ENCODE results near the gene GALNT9.

Gene GALNT9

DNA sequence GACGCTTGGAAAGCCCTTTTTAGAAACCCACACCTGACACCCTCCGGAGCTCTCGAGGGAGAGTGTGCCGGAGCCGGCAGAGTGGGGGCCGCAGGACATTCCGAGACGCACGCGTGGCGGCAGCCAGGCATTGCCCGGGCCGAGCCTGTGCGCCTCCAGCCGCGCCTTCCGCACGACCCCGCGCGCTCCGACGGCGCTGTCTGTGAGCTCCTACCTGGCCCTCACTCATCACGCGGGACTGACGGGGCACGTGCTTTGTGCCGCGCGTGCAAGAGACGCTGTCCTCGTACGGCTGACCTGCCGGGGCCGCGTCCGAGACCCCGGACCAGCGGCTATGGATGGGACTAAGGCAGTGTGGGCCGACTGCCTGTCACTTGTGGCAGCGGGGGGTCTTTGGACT is 5.2 kb downstream of the GALNT9 start:
- Histone ChIP-seq H3K4me2 (ENCODE audit: insufficient read depth, low read length) (no peak overlapping the region), H3K27me3 (ENCODE audit: insufficient read depth, low read length, poor library complexity) (peaks cover 14% of the 10 kb centered on the region), H3K9ac (ENCODE audit: low read depth, low read length) (no peak overlapping the region), H3K9me3 (ENCODE audit: insufficient read depth, low read length, severe bottlenecking) (no peaks in the 10 kb centered on the region), H3K4me3 (ENCODE audit: low read depth in 1 of 2, low read length in 2 of 2) (no peak overlapping the region), H3K79me2 (ENCODE audit: insufficient read depth, low read length) (no peaks in the 10 kb centered on the region), H3K36me3 (ENCODE audit: insufficient read depth, low read length) (no peaks in the 10 kb centered on the region), H4K20me1 (ENCODE audit: insufficient read depth, low read length) (no peaks in the 10 kb centered on the region; the same call in 1 of the 2 replicates), H2AFZ (ENCODE audit: low read depth, low read length) (no peak overlapping the region), H3K27ac (ENCODE audit: low read length) (no peak overlapping the region), H3K4me1 (ENCODE audit: insufficient read depth, low read length) (peaks cover 18% of the 10 kb centered on the region)
- no peak for TF ChIP-seq EZH2 (IDR thresholded peaks at IDR 0.05; ENCODE audit: borderline replicate concordance, low read depth, low read length, severe bottlenecking)
- TF ChIP-seq, protein P1, sequence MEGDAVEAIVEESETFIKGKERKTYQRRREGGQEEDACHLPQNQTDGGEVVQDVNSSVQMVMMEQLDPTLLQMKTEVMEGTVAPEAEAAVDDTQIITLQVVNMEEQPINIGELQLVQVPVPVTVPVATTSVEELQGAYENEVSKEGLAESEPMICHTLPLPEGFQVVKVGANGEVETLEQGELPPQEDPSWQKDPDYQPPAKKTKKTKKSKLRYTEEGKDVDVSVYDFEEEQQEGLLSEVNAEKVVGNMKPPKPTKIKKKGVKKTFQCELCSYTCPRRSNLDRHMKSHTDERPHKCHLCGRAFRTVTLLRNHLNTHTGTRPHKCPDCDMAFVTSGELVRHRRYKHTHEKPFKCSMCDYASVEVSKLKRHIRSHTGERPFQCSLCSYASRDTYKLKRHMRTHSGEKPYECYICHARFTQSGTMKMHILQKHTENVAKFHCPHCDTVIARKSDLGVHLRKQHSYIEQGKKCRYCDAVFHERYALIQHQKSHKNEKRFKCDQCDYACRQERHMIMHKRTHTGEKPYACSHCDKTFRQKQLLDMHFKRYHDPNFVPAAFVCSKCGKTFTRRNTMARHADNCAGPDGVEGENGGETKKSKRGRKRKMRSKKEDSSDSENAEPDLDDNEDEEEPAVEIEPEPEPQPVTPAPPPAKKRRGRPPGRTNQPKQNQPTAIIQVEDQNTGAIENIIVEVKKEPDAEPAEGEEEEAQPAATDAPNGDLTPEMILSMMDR (IDR thresholded peaks at IDR 0.05; ENCODE audit: borderline replicate concordance, extremely low read depth, low read length, poor library complexity, severe bottlenecking) = no peak
- DNase-seq (no peak), ATAC-seq (ENCODE audit: insufficient read depth, low read depth) (no peak)

DNA sequence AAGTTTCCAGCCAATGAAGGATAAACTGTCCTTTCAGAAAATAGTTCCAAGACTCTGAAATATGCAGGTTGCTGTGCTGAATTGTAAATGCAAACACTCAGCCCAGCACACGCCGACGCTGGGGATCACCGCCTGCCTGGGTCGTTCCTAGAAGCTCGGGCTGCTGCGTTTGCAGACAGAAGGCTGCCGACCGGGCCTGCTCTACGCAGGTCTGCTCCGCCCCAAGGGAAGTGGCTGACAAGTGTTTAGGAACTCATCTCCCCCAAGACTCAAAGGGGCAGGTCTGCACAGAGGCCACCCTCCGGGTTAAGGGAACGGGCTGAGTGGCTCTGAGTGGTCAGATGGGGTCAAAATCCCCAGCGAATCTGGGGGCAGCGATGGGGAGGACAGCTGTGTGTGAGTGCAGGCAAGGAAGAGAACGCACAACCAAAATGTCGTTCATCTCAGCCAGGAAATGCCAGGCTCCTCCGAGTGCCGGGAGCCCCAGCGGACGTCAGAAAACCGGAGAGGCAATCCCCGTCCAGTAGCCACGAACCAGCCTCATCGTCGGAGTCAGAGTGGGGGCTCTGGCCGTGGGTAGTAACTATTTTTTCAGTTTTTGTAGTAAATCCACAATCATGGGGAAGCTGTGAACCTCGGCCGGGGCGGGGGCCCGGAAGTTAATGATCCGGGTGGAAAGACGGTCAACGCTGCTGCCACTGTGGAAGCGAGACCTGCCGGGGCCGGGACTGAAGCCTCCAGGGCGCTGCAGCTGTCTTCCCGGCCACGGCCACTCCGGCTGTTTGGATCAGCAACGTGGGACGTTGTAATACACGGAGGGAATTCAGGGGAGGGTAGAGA is 6.0 kb downstream of the GALNT9 start:
- H3K4me2 ChIP-seq (ENCODE audit: insufficient read depth, low read length) = no peak overlapping the region
- no peak for DNase-seq
- H3K27me3 ChIP-seq (ENCODE audit: insufficient read depth, low read length, poor library complexity) = peaks cover 14% of the 10 kb centered on the region
- H3K79me2 ChIP-seq (ENCODE audit: insufficient read depth, low read length) = no peaks in the 10 kb centered on the region
- H4K20me1 ChIP-seq (ENCODE audit: insufficient read depth, low read length) = no peaks in the 10 kb centered on the region; the same call in 1 of the 2 replicates
- no peak for ATAC-seq (ENCODE audit: insufficient read depth, low read depth)
- no peak for TF ChIP-seq EZH2 (IDR thresholded peaks at IDR 0.05; ENCODE audit: borderline replicate concordance, low read depth, low read length, severe bottlenecking)
- TF ChIP-seq, protein P1 (IDR thresholded peaks at IDR 0.05; ENCODE audit: borderline replicate concordance, extremely low read depth, low read length, poor library complexity, severe bottlenecking) = no peak
- no peak overlapping the region for H2AFZ ChIP-seq (ENCODE audit: low read depth, low read length)
- H3K36me3 ChIP-seq (ENCODE audit: insufficient read depth, low read length) = no peaks in the 10 kb centered on the region
- no peak overlapping the region for H3K9ac ChIP-seq (ENCODE audit: low read depth, low read length)
- no peak overlapping the region for H3K27ac ChIP-seq (ENCODE audit: low read length)
- peaks cover 12% of the 10 kb centered on the region for H3K4me1 ChIP-seq (ENCODE audit: insufficient read depth, low read length)
- H3K4me3 ChIP-seq (ENCODE audit: low read depth in 1 of 2, low read length in 2 of 2) = no peak overlapping the region
- H3K9me3 ChIP-seq (ENCODE audit: insufficient read depth, low read length, severe bottlenecking) = no peaks in the 10 kb centered on the region

DNA sequence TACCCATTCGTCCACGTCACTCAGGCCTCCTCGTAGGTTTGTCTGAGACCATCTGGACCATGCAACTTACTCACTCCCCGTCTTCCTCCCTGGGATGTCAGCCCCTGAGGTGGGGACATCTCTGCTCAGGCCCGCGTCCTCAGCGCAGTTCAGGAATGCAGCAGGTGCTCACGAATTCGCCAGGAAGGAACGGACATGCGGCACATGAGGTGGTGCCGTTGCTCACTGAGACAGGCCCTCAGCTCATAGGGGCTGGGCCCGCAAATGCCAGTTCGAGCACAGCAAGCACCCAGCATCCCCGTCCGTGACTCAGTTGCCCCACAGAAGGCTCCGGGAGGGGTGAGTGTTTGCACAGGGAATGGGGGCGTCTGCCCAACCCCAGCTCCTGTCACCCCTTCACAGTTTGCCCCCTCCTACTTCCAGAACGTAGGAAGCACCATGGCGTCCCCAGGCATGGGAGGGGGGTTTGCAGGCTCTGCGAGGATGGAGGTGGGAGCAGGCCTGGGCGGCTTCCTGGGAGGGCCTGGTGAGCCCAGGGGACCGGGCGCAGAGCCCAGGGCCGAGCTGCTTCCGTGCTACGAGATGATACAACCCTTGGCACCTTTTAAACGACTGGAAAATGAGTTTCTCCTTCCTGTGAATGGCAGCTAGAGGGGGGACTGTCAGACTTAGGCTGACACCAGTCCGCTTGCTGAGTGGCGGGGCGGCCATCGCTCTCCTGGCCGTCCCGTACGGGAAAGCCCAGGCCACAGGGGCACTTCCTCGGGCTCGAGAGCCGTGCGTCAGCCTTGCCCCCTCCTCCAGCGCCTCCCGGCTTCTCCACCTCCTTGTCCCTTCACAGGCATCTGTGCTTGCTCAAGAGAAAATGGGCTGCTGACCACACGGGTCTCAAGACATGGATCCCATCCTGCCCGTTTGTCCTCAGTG is 6.9 kb downstream of the GALNT9 start:
- H3K4me2 ChIP-seq (ENCODE audit: insufficient read depth, low read length) = no peak overlapping the region

More for the DNA sequence above, 6.9 kb downstream of the GALNT9 start:
- Histone ChIP-seq H2AFZ (ENCODE audit: low read depth, low read length) (no peak overlapping the region), H3K36me3 (ENCODE audit: insufficient read depth, low read length) (no peaks in the 10 kb centered on the region), H3K9ac (ENCODE audit: low read depth, low read length) (no peak overlapping the region), H3K9me3 (ENCODE audit: insufficient read depth, low read length, severe bottlenecking) (no peaks in the 10 kb centered on the region), H3K27ac (ENCODE audit: low read length) (no peak overlapping the region), H3K27me3 (ENCODE audit: insufficient read depth, low read length, poor library complexity) (peaks cover 10% of the 10 kb centered on the region), H3K4me3 (ENCODE audit: low read depth in 1 of 2, low read length in 2 of 2) (no peak overlapping the region), H4K20me1 (ENCODE audit: insufficient read depth, low read length) (no peaks in the 10 kb centered on the region; the same call in 1 of the 2 replicates), H3K4me1 (ENCODE audit: insufficient read depth, low read length) (peaks cover 3% of the 10 kb centered on the region), H3K79me2 (ENCODE audit: insufficient read depth, low read length) (no peaks in the 10 kb centered on the region)
- no peak for ATAC-seq (ENCODE audit: insufficient read depth, low read depth)
- TF ChIP-seq, protein P1 (IDR thresholded peaks at IDR 0.05; ENCODE audit: borderline replicate concordance, extremely low read depth, low read length, poor library complexity, severe bottlenecking) = no peak
- no peak for TF ChIP-seq EZH2 (IDR thresholded peaks at IDR 0.05; ENCODE audit: borderline replicate concordance, low read depth, low read length, severe bottlenecking)
- DNase-seq = no peak

Measured in DND-41 (cell line).